Neutrophil (primary cell): ENCODE data around the gene IRF8.

Source experiments
- H3K27ac ChIP-seq: fragments of 200-600 bp; sonication (generic); 2 replicates; pipeline ENCODE4 v1.5.1; 2016; ENCODE audit warnings: mild to moderate bottlenecking, moderate library complexity
- H3K27me3 ChIP-seq: fragments of 200-600 bp; sonication (generic); 2 replicates; pipeline ENCODE4 v1.6.0; 2016; ENCODE audit warnings: mild to moderate bottlenecking
- H3K36me3 ChIP-seq: fragments of 200-600 bp; sonication (generic); 2 replicates; pipeline ENCODE4 v1.5.1; 2017
- H3K4me1 ChIP-seq, 2 experiments: fragments of 200-600 bp in 1 of 2; sonication (generic) in 1 of 2; 1 replicate in 1 of 2; 2 replicates in 1 of 2; pipeline versions ENCODE4 v1.5.1 to v1.6.1; 2013 to 2016; ENCODE audit warnings: low read depth in 1 of 2, low read length in 1 of 2, mild to moderate bottlenecking in 1 of 2, moderate library complexity in 1 of 2; ENCODE audit not compliant: control insufficient read depth in 1 of 2, insufficient read depth in 1 of 2
- H3K4me3 ChIP-seq, 2 experiments: fragments of 200-600 bp in 1 of 2; sonication (generic) in 1 of 2; 1 replicate in 1 of 2; 2 replicates in 1 of 2; pipeline ENCODE4 v1.5.1; 2013 to 2016; ENCODE audit warnings: low read depth in 1 of 2, low read length in 1 of 2, mild to moderate bottlenecking in 1 of 2, moderate library complexity in 1 of 2
- H3K9me3 ChIP-seq: fragments of 200-600 bp; sonication (generic); 2 replicates; pipeline ENCODE4 v1.5.1; 2016
- CTCF ChIP-seq: fragments of 200-600 bp; sonication (generic); IDR thresholded peaks from 2 replicates; pipeline ENCODE4 v1.5.1; 2016; ENCODE audit warnings: antibody characterized with exemption

The IRF8 gene

GRCh38 chr16:85928401-85928820 lies 29.4 kb downstream of the IRF8 start:
- no peaks in the 10 kb centered on the region for H3K4me1 ChIP-seq
- no peaks in the 10 kb centered on the region for H3K9me3 ChIP-seq
- H3K27ac ChIP-seq = no peak overlapping the region
- H3K27me3 ChIP-seq = peaks cover 43% of the 10 kb centered on the region
- no peak for TF ChIP-seq CTCF
- H3K36me3 ChIP-seq = no peaks in the 10 kb centered on the region
- no peak overlapping the region for H3K4me3 ChIP-seq

GRCh38 chr16:85929259-85929721 lies 30.3 kb downstream of the IRF8 start:
- Histone ChIP-seq H3K9me3 (no peaks in the 10 kb centered on the region), H3K4me1 (no peaks in the 10 kb centered on the region), H3K27ac (no peak overlapping the region), H3K27me3 (peaks cover 44% of the 10 kb centered on the region), H3K36me3 (no peaks in the 10 kb centered on the region), H3K4me3 (no peak overlapping the region)
- no peak for TF ChIP-seq CTCF

GRCh38 chr16:85930301-85930700 lies 31.3 kb downstream of the IRF8 start:
- Histone ChIP-seq H3K4me1 (no peaks in the 10 kb centered on the region), H3K36me3 (no peaks in the 10 kb centered on the region), H3K27ac (no peak overlapping the region), H3K4me3 (no peak overlapping the region), H3K9me3 (no peaks in the 10 kb centered on the region), H3K27me3 (peaks cover 54% of the 10 kb centered on the region)
- no peak for TF ChIP-seq CTCF

- Histone ChIP-seq H3K27me3 (peaks cover 65% of the 10 kb centered on the region), H3K36me3 (no peaks in the 10 kb centered on the region), H3K9me3 (no peaks in the 10 kb centered on the region), H3K27ac (no peak overlapping the region), H3K4me3 (no peak overlapping the region), H3K4me1 (peaks cover 9% of the 10 kb centered on the region in 2 experiments)
- TF ChIP-seq CTCF = no peak
These were observed 32.8 kb downstream of the IRF8 start for GRCh38 chr16:85931596-85932402.

GRCh38 chr16:85934210-85934609 lies 35.2 kb downstream of the IRF8 start:
- H3K27me3 ChIP-seq = peaks cover 51% of the 10 kb centered on the region
- no peak overlapping the region for H3K27ac ChIP-seq
- peaks cover 9 to 12% of the 10 kb centered on the region in 2 experiments for H3K4me1 ChIP-seq
- no peaks in the 10 kb centered on the region for H3K9me3 ChIP-seq
- TF ChIP-seq CTCF = no peak
- no peaks in the 10 kb centered on the region for H3K36me3 ChIP-seq
- H3K4me3 ChIP-seq = no peak overlapping the region
